Activated T-cell treated with anti-CD3 and anti-CD28 coated beads, Interleukin-2, amount 50 U/mL, for 72 hours (primary cell): ENCODE results near the gene POLR3E. TPM values are rescaled to one million over a fixed set of nuclear protein-coding genes. Genes with fewer than 3 reads are reported as not detected.
"Not testable (repeated sequence)": the region's sequence is repeated elsewhere in the genome, so short reads cannot be mapped to it uniquely, and the experiment has no call there.

ENCODE experiments used
- ATAC-seq, 2 donors: fragments of 150-1000 bp; cut with Tn5 transposase; replicated peaks in 1 of 2; 2 replicates each; pipeline ENCODE4 v1.10.0; 2021; ENCODE audit warnings: moderate library complexity in 2 of 2, mild to moderate bottlenecking in 1 of 2
- DNase-seq, 2 donors: peaks; one replicate each; pipeline ENCODE4 v3.0.0; 2021 to 2022; ENCODE audit warnings: mixed read lengths in 1 of 2
- H3K27ac Mint-ChIP-seq: one replicate; pipeline ENCODE4 v1.8.0; 2022; ENCODE audit warnings: mild to moderate bottlenecking, moderate library complexity, mixed read lengths
- H3K27me3 Mint-ChIP-seq: one replicate; pipeline ENCODE4 v1.8.0; 2022; ENCODE audit warnings: low read depth, mixed read lengths
- H3K36me3 Mint-ChIP-seq, 2 donors: one replicate each; pipeline ENCODE4 v1.8.0; 2022; ENCODE audit warnings: mixed read lengths in 2 of 2, mild to moderate bottlenecking in 1 of 2; ENCODE audit not compliant: insufficient read depth in 2 of 2
- H3K4me1 Mint-ChIP-seq: one replicate; pipeline ENCODE4 v1.8.0; 2022; ENCODE audit warnings: low read depth, mixed read lengths
- H3K4me3 Mint-ChIP-seq, 2 donors: one replicate each; pipeline ENCODE4 v1.8.0; 2022; ENCODE audit warnings: mild to moderate bottlenecking in 2 of 2, mixed read lengths in 2 of 2, moderate library complexity in 2 of 2
- H3K9me3 Mint-ChIP-seq, 2 donors: one replicate each; pipeline ENCODE4 v1.8.0; 2022; ENCODE audit warnings: mixed read lengths in 2 of 2
- total RNA-seq, 2 donors: library from RNA; stranded (reverse); gene quantifications; one replicate each; pipeline ENCODE4 v1.2.3, GENCODE V29; 2022

POLR3E gene
- total RNA-seq, 2 donors from 2014 or later, result 57.5 to 59.5 TPM

DNA sequence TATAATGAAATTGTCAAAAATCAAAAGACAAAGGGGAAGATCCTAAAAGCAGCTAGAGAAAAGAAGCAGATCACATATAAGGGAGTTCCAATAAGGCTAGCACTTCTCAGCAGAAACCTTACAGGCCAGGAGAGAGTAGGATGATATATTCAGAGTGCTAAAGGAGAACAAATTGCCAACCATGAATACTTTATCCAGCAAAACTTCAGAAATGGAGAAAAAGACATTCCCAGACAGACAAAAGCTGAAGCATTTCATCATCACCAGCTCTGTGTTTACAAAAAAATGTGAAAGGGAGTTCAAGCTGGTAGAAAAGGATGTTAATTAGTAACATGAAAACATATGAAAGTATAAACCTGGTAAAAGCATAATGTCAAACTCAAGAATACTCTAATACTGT, 39.8 kb downstream of the POLR3E start:
- no peak for ATAC-seq
- Mint-ChIP-seq H3K36me3 (peaks cover 44 to 59% of the 10 kb centered on the region in 2 donors), H3K27ac (peak overlapping the region; percentile 52)

DNA sequence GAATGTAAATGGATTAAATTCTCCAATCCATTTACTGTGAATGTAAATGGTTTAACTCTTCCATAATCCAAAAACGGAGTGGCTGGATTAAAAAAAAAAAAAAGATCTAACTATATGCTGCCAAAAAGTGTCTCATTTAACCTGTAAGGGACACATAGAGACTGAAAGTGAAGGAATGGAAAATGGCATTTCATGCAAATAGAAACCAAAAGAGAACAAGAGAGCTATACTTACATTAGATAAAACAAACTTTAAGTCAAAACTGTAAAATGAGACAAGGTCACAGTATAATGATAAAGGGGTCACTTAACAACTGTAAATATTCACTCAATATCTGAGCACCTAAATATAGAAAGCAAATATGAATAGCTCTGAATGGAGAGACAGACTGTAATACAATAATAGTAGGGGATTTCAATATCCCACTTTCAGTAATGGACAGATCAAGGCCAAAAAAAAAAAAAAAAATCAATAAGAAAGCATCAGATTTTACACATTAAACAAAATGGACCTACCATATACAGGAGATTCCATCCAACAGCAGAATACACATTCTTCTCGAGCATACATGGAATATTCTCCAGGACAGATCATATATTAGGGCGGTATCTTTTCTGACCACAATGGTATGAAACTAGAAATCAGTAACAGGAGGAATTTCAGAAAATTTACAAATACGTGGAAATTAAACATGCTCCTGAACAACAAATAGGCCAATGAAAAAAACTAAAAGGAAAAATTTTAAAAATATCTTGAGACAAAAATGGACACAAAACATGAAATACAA, 40.8 kb downstream of the POLR3E start:
- H3K36me3 Mint-ChIP-seq, result peaks cover 42 to 57% of the 10 kb centered on the region in 2 donors
- H3K4me3 Mint-ChIP-seq, result peak overlapping the region in 1 of 2 donors; percentile 26
- H3K9me3 Mint-ChIP-seq, result peaks cover 10 to 25% of the 10 kb centered on the region in 2 donors
- H3K27ac Mint-ChIP-seq, result peak overlapping the region; percentile 93
- no peak for DNase-seq
- ATAC-seq, result no peak
- peaks cover 9% of the 10 kb centered on the region for H3K4me1 Mint-ChIP-seq
- H3K27me3 Mint-ChIP-seq, result no peaks in the 10 kb centered on the region

More for the DNA sequence above, 39.8 kb downstream of the POLR3E start:
- Mint-ChIP-seq H3K27me3 (no peaks in the 10 kb centered on the region), H3K9me3 (peaks cover 10 to 25% of the 10 kb centered on the region in 2 donors), H3K4me3 (no peak overlapping the region), H3K4me1 (peaks cover 9% of the 10 kb centered on the region)
- no peak for DNase-seq

DNA sequence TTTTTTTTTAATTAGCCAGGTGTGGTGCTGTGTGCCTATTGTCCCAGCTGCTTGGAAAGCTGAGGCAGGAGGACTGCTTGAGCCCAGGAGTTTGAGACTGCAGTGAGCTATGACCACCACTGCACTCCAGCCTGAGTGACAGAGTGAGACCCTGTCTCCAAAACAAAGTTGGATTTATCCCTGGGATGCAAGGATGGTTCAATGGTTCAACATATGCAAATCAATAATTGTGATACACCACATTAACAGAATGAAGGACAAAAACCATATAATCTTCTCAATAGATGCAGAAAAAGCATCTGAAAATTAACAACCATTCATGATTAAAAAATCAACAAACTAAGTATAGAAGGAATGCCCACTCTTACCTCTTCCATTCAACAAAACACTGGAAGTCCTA, 43.7 kb downstream of the POLR3E start:
- Mint-ChIP-seq H3K27ac (no peak overlapping the region), H3K4me3 (no peak overlapping the region), H3K4me1 (peaks cover 9% of the 10 kb centered on the region), H3K9me3 (peaks cover 10 to 25% of the 10 kb centered on the region in 2 donors), H3K36me3 (peaks cover 34 to 41% of the 10 kb centered on the region in 2 donors), H3K27me3 (no peaks in the 10 kb centered on the region)
- ATAC-seq, result no peak
- no peak for DNase-seq

DNA sequence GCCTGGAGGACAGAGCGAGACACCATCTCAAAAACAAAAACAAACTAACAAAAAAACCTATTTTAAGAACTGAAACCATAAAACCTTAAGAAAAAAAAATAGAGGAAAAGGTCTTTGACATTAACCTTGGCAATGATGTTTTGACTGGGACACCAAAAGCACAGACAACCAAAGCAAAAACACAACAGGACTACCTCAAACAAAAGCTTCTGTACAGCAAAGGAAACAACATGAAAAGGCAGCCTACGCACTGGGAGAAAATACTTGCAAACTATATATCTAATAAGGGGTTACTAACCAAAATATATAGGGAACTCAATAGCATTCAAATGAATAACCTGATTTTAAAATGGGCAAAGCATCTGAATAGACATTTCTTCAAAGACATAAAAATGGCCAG, 44.9 kb downstream of the POLR3E start:
- H3K27ac Mint-ChIP-seq, result peak overlapping the region; percentile 33
- no peaks in the 10 kb centered on the region for H3K27me3 Mint-ChIP-seq
- ATAC-seq (no peak), DNase-seq (no peak)
- H3K4me3 Mint-ChIP-seq, result no peak overlapping the region
- H3K9me3 Mint-ChIP-seq, result peaks cover 5 to 15% of the 10 kb centered on the region in 2 donors
- H3K36me3 Mint-ChIP-seq, result peaks cover 25 to 32% of the 10 kb centered on the region in 2 donors
- H3K4me1 Mint-ChIP-seq, result peaks cover 9% of the 10 kb centered on the region

DNA sequence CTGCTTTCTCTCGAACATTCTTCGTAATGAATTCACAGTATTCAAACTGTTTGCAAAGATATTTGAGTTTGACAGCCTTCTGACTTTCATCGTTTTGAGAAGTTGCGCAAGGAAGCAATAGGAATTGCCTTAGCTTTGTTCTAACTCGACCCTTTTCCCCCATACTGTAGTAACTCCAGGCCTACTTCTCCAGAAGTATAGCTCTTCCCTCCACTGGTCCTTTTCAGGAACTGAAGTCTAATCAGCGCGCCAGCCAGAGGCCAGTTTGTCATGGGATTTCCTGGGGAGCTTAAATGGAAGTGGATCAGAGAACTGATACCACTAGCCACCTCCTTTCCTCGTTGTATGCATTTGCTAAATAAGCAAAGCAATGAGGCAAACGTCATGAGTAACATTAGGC, 49.3 kb downstream of the POLR3E start:
- Mint-ChIP-seq H3K4me1 (peaks cover 9% of the 10 kb centered on the region), H3K27me3 (no peaks in the 10 kb centered on the region), H3K36me3 (peaks cover 7 to 32% of the 10 kb centered on the region in 2 donors), H3K9me3 (no peaks in the 10 kb centered on the region), H3K4me3 (no peak overlapping the region), H3K27ac (peak overlapping the region; percentile 4)
- no peak for ATAC-seq
- DNase-seq, result no peak

DNA sequence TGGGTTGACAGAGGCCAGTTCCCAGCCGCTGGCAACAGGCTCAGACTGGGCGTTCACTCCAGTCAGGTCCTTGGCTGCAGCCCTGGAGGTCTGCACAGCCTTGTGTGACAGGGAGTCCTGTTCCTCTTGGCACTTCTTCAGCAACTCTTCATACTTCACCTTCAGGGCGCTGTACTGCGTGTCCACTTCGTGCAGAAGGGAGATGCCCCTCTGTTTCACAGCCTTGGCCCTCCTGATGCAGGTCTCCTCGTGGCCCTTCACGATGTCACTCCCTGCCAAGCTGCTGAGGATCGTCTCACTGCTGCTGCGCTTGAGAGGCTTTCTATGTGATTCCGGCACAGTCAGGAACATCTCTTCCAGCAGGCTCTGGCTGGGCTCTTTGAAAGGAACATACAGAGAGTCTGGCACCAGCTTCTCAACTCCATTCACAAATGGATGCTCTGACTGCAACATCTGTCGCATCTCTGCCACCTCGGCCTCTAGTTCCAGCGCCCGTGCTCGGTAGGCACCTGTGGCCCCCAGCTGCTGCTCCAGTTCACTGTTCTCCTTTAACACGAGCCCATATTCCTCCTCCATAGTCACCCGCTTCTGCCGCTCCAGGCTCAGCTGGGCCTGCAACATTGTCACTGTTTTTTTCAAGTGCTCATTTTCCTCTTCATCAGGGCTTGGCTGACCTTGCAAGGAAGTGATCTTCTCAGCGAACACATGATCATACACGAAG, 50.1 kb downstream of the POLR3E start:
- Mint-ChIP-seq H3K4me1 (peaks cover 9% of the 10 kb centered on the region), H3K27ac (peak overlapping the region; percentile 83), H3K27me3 (no peaks in the 10 kb centered on the region), H3K9me3 (no peaks in the 10 kb centered on the region), H3K36me3 (peaks cover 7 to 35% of the 10 kb centered on the region in 2 donors), H3K4me3 (no peak overlapping the region)
- ATAC-seq (no peak), DNase-seq (no peak)

DNA sequence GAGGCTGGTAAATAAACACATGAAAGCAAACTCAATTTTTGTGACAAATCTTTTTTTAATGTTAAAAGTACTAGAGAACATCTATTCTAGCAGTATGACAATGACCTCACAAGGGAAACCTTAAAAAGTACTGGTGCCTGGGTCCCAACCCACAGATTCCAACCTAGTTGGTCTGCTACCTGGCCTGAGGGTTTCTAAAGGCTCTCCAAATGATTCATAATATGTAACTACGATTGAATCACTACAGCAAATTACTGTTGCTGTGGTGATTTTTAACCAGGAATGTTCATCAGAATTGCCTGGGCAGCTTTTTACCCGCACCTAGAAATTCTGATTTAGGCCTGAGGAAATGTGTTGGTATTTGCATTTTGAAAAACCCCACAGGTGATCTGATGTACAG, 51.1 kb downstream of the POLR3E start:
- H3K27me3 Mint-ChIP-seq, result no peaks in the 10 kb centered on the region
- no peaks in the 10 kb centered on the region for H3K9me3 Mint-ChIP-seq
- DNase-seq (no peak), ATAC-seq (no peak)
- peak overlapping the region; percentile 57 for H3K27ac Mint-ChIP-seq
- H3K4me1 Mint-ChIP-seq, result peaks cover 17% of the 10 kb centered on the region
- H3K4me3 Mint-ChIP-seq, result no peak overlapping the region
- peaks cover 7 to 39% of the 10 kb centered on the region in 2 donors for H3K36me3 Mint-ChIP-seq

DNA sequence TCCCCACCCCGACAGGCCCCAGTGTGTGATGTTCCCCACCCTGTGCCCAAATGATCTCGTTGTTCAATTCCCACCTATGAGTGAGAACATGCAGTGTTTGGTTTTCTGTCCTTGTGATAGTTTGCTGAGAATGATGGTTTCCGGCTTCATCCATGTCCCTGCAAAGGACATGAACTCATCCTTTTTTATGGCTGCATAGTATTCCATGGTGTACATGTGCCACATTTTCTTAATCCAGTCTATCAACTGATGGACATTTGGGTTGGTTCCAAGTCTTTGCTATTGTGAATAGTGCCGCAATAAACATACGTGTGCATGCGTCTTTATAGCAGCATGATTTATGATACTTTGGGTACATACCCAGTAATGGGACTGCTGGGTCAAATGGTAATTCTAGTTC, 53.8 kb downstream of the POLR3E start:
- not testable (repeated sequence) for H3K27me3 Mint-ChIP-seq, H3K4me3 Mint-ChIP-seq, DNase-seq, H3K27ac Mint-ChIP-seq, H3K9me3 Mint-ChIP-seq, ATAC-seq
- Mint-ChIP-seq H3K4me1 (peaks cover 45% of the 10 kb centered on the region), H3K36me3 (peaks cover 9 to 44% of the 10 kb centered on the region in 2 donors)

DNA sequence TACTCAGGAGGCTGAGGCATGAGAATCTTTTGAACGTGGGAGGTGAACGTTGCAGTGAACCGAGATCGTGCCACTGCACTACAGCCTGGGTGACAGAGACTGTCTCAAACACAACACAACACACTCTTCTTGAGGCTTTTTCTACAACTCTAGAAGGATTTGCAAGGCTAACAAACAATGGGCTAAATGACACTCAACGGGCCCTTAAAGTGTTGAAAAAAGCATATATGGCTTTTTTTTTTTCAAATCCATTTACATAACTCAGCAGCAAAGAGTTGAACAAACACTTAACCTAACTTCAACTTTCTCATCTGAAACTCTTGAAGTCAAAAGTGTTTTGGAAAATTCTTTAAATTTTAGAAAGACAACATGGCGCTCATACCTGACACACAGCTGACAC, 54.9 kb downstream of the POLR3E start:
- H3K36me3 Mint-ChIP-seq, result peaks cover 7 to 42% of the 10 kb centered on the region in 2 donors
- no peaks in the 10 kb centered on the region for H3K27me3 Mint-ChIP-seq
- DNase-seq, result no peak
- peak overlapping the region; percentile 86 for H3K27ac Mint-ChIP-seq
- peaks cover 52% of the 10 kb centered on the region for H3K4me1 Mint-ChIP-seq
- ATAC-seq, result no peak
- no peaks in the 10 kb centered on the region for H3K9me3 Mint-ChIP-seq
- no peak overlapping the region for H3K4me3 Mint-ChIP-seq

DNA sequence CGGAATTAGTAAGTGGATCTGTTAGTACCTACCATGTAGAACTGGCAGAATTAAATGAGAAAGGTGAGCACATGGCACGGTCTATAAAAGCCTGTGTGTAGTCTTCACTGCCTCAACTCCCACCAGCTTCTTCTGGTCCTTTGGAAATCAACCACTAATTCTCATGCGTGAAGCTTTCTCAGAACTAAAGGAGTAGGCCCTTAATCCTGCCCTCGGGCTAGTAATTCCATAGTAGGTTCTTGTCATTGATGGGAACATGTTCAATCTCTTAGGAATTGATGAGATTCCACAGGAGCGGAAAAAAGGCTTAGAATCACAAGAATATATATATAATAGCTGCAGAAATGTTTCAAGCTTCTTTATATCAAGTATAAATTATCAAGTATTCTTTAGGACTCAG, 55.5 kb downstream of the POLR3E start:
- ATAC-seq (no peak), DNase-seq (no peak)
- Mint-ChIP-seq H3K4me3 (no peak overlapping the region), H3K36me3 (peaks cover 5 to 42% of the 10 kb centered on the region in 2 donors), H3K27me3 (no peaks in the 10 kb centered on the region), H3K27ac (peak overlapping the region; percentile 86), H3K9me3 (no peaks in the 10 kb centered on the region), H3K4me1 (peaks cover 58% of the 10 kb centered on the region)

DNA sequence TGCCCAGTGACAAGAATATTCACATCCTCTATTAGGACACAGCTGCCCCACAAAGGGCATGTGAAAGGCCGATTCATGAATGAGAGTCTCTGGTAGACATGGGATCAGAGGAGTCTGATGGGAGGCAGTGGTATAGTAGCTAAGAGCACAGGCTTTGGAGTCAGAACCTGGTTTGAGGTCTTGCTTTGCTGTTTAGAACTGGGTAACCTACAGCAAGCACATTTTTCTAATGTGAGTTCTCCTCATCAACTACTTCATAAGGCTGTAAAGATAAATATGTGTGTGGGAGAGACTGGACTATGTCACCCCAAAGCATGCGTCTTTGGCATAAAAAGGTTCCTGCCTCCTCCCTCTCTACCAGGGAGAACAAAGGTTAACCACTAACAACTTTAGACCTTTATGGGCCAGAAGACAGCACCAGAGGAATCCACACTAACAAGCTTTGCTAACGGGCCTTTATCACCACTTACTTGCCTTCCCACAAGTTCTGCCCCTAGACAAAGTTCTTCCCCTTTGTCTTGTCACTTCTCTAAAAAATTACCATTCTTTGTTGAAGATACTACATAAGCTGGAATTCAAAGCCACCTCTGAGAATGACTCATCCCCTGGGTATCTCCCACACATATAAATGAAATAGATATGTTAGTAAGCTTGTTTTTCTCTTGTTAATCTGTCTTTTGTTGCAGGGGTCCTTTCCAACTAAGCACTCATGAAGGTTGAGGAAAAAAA, 56.1 kb downstream of the POLR3E start:
- peak in 1 of 2 donors; percentile 12 for DNase-seq
- Mint-ChIP-seq H3K36me3 (peaks cover 5 to 39% of the 10 kb centered on the region in 2 donors), H3K27me3 (no peaks in the 10 kb centered on the region), H3K4me3 (peak overlapping the region; percentile 52 to 60), H3K4me1 (peaks cover 64% of the 10 kb centered on the region), H3K9me3 (no peaks in the 10 kb centered on the region), H3K27ac (peak overlapping the region; percentile 86)
- ATAC-seq, result peak; percentile 77 to 81

DNA sequence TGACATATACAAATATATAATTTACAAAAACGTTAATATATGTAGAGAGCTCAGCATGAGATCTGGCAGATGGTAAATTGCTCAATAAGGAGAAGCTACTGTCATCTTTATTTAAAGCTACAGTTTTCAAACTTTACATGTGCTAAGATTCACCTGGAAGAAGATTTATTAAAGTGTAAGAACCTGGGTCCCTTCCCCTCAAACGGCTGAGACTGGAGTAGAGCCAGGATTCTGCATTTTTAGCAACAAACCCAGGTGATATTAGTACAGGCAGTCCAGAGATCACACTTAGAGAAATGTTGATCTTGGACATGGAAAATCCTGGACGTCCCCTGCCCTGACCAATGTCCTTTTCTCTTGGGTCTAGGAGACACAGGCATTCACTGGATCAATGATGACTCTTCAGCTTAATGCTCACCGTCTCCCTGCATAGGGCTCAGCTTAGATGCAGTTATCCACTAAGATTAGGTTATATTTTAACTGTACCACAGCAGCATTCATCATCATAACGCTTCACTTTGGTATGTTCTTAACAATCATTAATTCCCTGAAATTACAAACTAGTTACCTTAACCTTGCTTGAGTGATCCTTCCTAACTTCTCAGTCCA, 56.8 kb downstream of the POLR3E start:
- DNase-seq (no peak), ATAC-seq (peak in 1 of 2 donors; percentile 8)
- no peaks in the 10 kb centered on the region for H3K27me3 Mint-ChIP-seq
- peak overlapping the region; percentile 86 for H3K27ac Mint-ChIP-seq
- peak overlapping the region; percentile 52 to 60 for H3K4me3 Mint-ChIP-seq
- no peaks in the 10 kb centered on the region for H3K9me3 Mint-ChIP-seq
- peaks cover 5 to 34% of the 10 kb centered on the region in 2 donors for H3K36me3 Mint-ChIP-seq
- H3K4me1 Mint-ChIP-seq, result peaks cover 68% of the 10 kb centered on the region
